Neural cell (in vitro differentiated cells): ENCODE results near the gene ERLIN1.

Source experiments
- EP300 ChIP-seq: fragments of 450-650 bp; conservative IDR thresholded peaks from 2 replicates; pipeline ENCODE4 v1.6.1; 2014; ENCODE audit warnings: antibody characterized with exemption, mild to moderate bottlenecking, moderate library complexity; ENCODE audit not compliant: poor library complexity, severe bottlenecking
- EZH2 ChIP-seq: fragments of 200-600, 300-800 bp; shearing (Covaris generic), sonication (generic); IDR thresholded peaks from 2 replicates; pipeline ENCODE4 v1.6.1; 2014; ENCODE audit warnings: antibody characterized with exemption, low read length, borderline replicate concordance, mild to moderate bottlenecking; ENCODE audit not compliant: insufficient read depth, poor library complexity, severe bottlenecking
- MXI1 ChIP-seq: fragments of 450-650 bp; conservative IDR thresholded peaks from 2 replicates; pipeline ENCODE4 v1.6.1; 2014; ENCODE audit warnings: antibody characterized with exemption, mild to moderate bottlenecking; ENCODE audit not compliant: poor library complexity, severe bottlenecking
- POLR2AphosphoS5 ChIP-seq: IDR thresholded peaks from 2 replicates; pipeline ENCODE4 v1.6.1; 2012
- RAD21 ChIP-seq: fragments of 450-650 bp; conservative IDR thresholded peaks from 2 replicates; pipeline ENCODE4 v1.6.1; 2014; ENCODE audit warnings: antibody characterized with exemption, mild to moderate bottlenecking, moderate library complexity
- SMC3 ChIP-seq: fragments of 450-650 bp; conservative IDR thresholded peaks from 2 replicates; pipeline ENCODE4 v1.6.1; 2014; ENCODE audit warnings: antibody characterized with exemption, mild to moderate bottlenecking, moderate library complexity; ENCODE audit not compliant: poor library complexity
- TAF1 ChIP-seq: IDR thresholded peaks from 2 replicates; pipeline ENCODE4 v1.6.1; 2012; ENCODE audit warnings: low read depth
- TF ChIP-seq, protein P1 (sequence below): fragments of 450-650 bp; IDR thresholded peaks from 2 replicates; pipeline ENCODE4 v1.5.1; 2014; ENCODE audit warnings: antibody characterized with exemption, mild to moderate bottlenecking, moderate library complexity; ENCODE audit not compliant: poor library complexity, severe bottlenecking
- TF ChIP-seq, protein P2 (sequence below): IDR thresholded peaks from 2 replicates; pipeline ENCODE4 v1.6.1; 2012; ENCODE audit warnings: borderline replicate concordance

DNA sequence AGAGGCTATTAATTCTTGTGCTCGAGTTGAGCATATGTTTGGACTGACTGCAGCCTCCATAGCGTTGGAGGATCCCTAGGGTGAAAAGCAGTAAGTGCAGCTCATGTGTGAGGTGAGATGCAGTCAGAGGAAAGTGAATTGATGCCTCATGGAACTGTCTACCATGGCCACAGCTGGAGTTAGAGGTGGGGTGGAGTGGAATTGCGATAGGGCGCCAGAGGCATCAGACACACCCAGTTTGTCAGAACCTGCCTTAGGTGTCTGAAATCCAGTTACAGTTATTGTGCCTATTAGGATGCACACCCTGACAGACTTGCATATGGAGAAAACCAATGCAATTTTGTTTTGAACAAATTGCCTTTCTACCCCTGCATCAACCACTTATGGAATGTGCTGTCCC, 39.4 kb downstream of the ERLIN1 start:
- TF ChIP-seq, protein P1, sequence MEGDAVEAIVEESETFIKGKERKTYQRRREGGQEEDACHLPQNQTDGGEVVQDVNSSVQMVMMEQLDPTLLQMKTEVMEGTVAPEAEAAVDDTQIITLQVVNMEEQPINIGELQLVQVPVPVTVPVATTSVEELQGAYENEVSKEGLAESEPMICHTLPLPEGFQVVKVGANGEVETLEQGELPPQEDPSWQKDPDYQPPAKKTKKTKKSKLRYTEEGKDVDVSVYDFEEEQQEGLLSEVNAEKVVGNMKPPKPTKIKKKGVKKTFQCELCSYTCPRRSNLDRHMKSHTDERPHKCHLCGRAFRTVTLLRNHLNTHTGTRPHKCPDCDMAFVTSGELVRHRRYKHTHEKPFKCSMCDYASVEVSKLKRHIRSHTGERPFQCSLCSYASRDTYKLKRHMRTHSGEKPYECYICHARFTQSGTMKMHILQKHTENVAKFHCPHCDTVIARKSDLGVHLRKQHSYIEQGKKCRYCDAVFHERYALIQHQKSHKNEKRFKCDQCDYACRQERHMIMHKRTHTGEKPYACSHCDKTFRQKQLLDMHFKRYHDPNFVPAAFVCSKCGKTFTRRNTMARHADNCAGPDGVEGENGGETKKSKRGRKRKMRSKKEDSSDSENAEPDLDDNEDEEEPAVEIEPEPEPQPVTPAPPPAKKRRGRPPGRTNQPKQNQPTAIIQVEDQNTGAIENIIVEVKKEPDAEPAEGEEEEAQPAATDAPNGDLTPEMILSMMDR, result no peak
- TF ChIP-seq, protein P2, sequence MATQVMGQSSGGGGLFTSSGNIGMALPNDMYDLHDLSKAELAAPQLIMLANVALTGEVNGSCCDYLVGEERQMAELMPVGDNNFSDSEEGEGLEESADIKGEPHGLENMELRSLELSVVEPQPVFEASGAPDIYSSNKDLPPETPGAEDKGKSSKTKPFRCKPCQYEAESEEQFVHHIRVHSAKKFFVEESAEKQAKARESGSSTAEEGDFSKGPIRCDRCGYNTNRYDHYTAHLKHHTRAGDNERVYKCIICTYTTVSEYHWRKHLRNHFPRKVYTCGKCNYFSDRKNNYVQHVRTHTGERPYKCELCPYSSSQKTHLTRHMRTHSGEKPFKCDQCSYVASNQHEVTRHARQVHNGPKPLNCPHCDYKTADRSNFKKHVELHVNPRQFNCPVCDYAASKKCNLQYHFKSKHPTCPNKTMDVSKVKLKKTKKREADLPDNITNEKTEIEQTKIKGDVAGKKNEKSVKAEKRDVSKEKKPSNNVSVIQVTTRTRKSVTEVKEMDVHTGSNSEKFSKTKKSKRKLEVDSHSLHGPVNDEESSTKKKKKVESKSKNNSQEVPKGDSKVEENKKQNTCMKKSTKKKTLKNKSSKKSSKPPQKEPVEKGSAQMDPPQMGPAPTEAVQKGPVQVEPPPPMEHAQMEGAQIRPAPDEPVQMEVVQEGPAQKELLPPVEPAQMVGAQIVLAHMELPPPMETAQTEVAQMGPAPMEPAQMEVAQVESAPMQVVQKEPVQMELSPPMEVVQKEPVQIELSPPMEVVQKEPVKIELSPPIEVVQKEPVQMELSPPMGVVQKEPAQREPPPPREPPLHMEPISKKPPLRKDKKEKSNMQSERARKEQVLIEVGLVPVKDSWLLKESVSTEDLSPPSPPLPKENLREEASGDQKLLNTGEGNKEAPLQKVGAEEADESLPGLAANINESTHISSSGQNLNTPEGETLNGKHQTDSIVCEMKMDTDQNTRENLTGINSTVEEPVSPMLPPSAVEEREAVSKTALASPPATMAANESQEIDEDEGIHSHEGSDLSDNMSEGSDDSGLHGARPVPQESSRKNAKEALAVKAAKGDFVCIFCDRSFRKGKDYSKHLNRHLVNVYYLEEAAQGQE, result no peak
- TF ChIP-seq TAF1, result no peak
- TF ChIP-seq POLR2AphosphoS5, result no peak
- TF ChIP-seq EP300, result no peak
- TF ChIP-seq EZH2, result no peak
- no peak for TF ChIP-seq SMC3
- no peak for TF ChIP-seq RAD21
- TF ChIP-seq MXI1, result no peak
